Ishikawa (cell line): ENCODE measurements around the gene HRCT1.

Experiments
- CEBPB ChIP-seq: IDR thresholded peaks from 2 replicates; pipeline ENCODE4 v1.6.1; 2012
- CREB1 ChIP-seq: IDR thresholded peaks from 2 replicates; pipeline ENCODE4 v1.6.1; 2012; ENCODE audit warnings: low read depth
- EP300 ChIP-seq: IDR thresholded peaks from 2 replicates; pipeline ENCODE4 v1.6.1; 2012; ENCODE audit warnings: borderline replicate concordance
- FOXM1 ChIP-seq: IDR thresholded peaks from 2 replicates; pipeline ENCODE4 v1.6.1; 2012; ENCODE audit warnings: low read depth, borderline replicate concordance
- NFIC ChIP-seq: IDR thresholded peaks from 2 replicates; pipeline ENCODE4 v1.6.1; 2012
- RAD21 ChIP-seq: IDR thresholded peaks from 2 replicates; pipeline ENCODE4 v1.6.1; 2012; ENCODE audit warnings: low read depth
- YY1 ChIP-seq: IDR thresholded peaks from 2 replicates; pipeline ENCODE4 v1.6.1; 2012; ENCODE audit warnings: low read depth
- ZBTB7A ChIP-seq: IDR thresholded peaks from 2 replicates; pipeline ENCODE4 v1.6.1; 2012; ENCODE audit warnings: low read depth
- TF ChIP-seq, protein P1 (sequence below): IDR thresholded peaks from 2 replicates; pipeline ENCODE4 v1.6.1; 2012; ENCODE audit warnings: low read depth, mild to moderate bottlenecking

DNA sequence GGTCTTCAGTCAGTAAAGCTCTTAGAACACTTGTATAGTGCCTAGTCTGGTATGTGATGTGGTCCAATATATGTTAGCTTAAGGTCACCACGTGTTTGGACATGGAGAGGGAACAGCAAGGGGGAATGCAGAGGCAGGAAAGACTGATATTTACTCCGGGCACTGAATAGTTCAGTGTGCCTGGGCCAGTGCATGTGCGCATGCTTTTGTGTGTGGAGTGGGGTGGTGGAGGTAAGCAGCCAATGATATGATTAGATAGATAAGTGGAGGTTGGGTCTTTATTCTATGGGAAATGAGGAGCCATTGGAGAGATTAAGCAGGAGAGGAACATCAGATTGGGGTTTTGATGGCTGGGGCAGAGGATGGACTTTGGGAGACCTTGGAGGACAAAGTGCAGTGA is 49.8 kb upstream of the HRCT1 start:
- TF ChIP-seq FOXM1: no peak
- TF ChIP-seq YY1: no peak
- TF ChIP-seq, protein P1, sequence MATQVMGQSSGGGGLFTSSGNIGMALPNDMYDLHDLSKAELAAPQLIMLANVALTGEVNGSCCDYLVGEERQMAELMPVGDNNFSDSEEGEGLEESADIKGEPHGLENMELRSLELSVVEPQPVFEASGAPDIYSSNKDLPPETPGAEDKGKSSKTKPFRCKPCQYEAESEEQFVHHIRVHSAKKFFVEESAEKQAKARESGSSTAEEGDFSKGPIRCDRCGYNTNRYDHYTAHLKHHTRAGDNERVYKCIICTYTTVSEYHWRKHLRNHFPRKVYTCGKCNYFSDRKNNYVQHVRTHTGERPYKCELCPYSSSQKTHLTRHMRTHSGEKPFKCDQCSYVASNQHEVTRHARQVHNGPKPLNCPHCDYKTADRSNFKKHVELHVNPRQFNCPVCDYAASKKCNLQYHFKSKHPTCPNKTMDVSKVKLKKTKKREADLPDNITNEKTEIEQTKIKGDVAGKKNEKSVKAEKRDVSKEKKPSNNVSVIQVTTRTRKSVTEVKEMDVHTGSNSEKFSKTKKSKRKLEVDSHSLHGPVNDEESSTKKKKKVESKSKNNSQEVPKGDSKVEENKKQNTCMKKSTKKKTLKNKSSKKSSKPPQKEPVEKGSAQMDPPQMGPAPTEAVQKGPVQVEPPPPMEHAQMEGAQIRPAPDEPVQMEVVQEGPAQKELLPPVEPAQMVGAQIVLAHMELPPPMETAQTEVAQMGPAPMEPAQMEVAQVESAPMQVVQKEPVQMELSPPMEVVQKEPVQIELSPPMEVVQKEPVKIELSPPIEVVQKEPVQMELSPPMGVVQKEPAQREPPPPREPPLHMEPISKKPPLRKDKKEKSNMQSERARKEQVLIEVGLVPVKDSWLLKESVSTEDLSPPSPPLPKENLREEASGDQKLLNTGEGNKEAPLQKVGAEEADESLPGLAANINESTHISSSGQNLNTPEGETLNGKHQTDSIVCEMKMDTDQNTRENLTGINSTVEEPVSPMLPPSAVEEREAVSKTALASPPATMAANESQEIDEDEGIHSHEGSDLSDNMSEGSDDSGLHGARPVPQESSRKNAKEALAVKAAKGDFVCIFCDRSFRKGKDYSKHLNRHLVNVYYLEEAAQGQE: no peak
- TF ChIP-seq EP300: no peak
- TF ChIP-seq ZBTB7A: no peak
- no peak for TF ChIP-seq NFIC
- no peak for TF ChIP-seq CREB1
- no peak for TF ChIP-seq RAD21
- TF ChIP-seq CEBPB: no peak
